Measurements from ENCODE around the gene MDM2.

The MDM2 gene

GRCh38 chr12:68807576-68808387, at the start of gene MDM2:
TSS of gene MDM2 (plus strand) at chr12:68808177. CDS start at chr12:68808478, 301 bp downstream.
- peak; percentile 98 for DNase-seq (ENCODE audit: low spot score)

GRCh38 chr12:68759852-68760251, 48.1 kb upstream of the MDM2 start:
- no peak for DNase-seq (ENCODE audit: low spot score)

GRCh38 chr12:68760806-68761441, 47.1 kb upstream of the MDM2 start:
- no peak for DNase-seq (ENCODE audit: low spot score)

- no peak for DNase-seq (ENCODE audit: low spot score)
Measured at GRCh38 chr12:68761442-68761812, 46.5 kb upstream of the MDM2 start.

- DNase-seq (ENCODE audit: low spot score), result no peak
Measured at GRCh38 chr12:68761901-68762630, 45.9 kb upstream of the MDM2 start.

- DNase-seq (ENCODE audit: low spot score), result no peak
Measured at GRCh38 chr12:68762691-68763090, 45.3 kb upstream of the MDM2 start.

- no peak for DNase-seq (ENCODE audit: low spot score)
Measured at GRCh38 chr12:68765696-68766095, 42.3 kb upstream of the MDM2 start.

GRCh38 chr12:68766646-68767045, 41.3 kb upstream of the MDM2 start:
- no peak for DNase-seq (ENCODE audit: low spot score)

- DNase-seq (ENCODE audit: low spot score), result no peak
Measured at GRCh38 chr12:68767191-68767590, 40.8 kb upstream of the MDM2 start.

- DNase-seq (ENCODE audit: low spot score), result no peak
Measured at GRCh38 chr12:68768431-68768939, 39.5 kb upstream of the MDM2 start.

GRCh38 chr12:68769941-68770340, 38.0 kb upstream of the MDM2 start:
- no peak for DNase-seq (ENCODE audit: low spot score)

GRCh38 chr12:68771223-68771925, 36.6 kb upstream of the MDM2 start:
- DNase-seq (ENCODE audit: low spot score), result no peak

GRCh38 chr12:68772714-68773113, 35.3 kb upstream of the MDM2 start:
- DNase-seq (ENCODE audit: low spot score), result no peak

GRCh38 chr12:68773582-68773981, 34.4 kb upstream of the MDM2 start:
- no peak for DNase-seq (ENCODE audit: low spot score)

- DNase-seq (ENCODE audit: low spot score), result no peak
Measured at GRCh38 chr12:68775121-68775630, 32.8 kb upstream of the MDM2 start.

- DNase-seq (ENCODE audit: low spot score), result no peak
Measured at GRCh38 chr12:68776976-68777610, 30.9 kb upstream of the MDM2 start.

- DNase-seq (ENCODE audit: low spot score), result no peak
Measured at GRCh38 chr12:68779280-68779679, 28.7 kb upstream of the MDM2 start.

- DNase-seq (ENCODE audit: low spot score), result no peak
Measured at GRCh38 chr12:68780731-68781130, 27.2 kb upstream of the MDM2 start.

GRCh38 chr12:68781728-68782127, 26.2 kb upstream of the MDM2 start:
- no peak for DNase-seq (ENCODE audit: low spot score)

GRCh38 chr12:68784015-68784414, 24.0 kb upstream of the MDM2 start:
- no peak for DNase-seq (ENCODE audit: low spot score)

- no peak for DNase-seq (ENCODE audit: low spot score)
Measured at GRCh38 chr12:68785358-68785757, 22.6 kb upstream of the MDM2 start.
